ENCODE results near the gene RAET1E.
"Not testable (repeated sequence)": the region's sequence is repeated elsewhere in the genome, so short reads cannot be mapped to it uniquely, and the experiment has no call there.

RAET1E gene

GRCh38 chr6:149890629-149891045 lies 7.3 kb downstream of the RAET1E start:
- no peak for DNase-seq (ENCODE audit: low read depth)

- no peak for DNase-seq (ENCODE audit: low read depth)
Measured at GRCh38 chr6:149889326-149889725, 8.6 kb downstream of the RAET1E start.

DNA sequence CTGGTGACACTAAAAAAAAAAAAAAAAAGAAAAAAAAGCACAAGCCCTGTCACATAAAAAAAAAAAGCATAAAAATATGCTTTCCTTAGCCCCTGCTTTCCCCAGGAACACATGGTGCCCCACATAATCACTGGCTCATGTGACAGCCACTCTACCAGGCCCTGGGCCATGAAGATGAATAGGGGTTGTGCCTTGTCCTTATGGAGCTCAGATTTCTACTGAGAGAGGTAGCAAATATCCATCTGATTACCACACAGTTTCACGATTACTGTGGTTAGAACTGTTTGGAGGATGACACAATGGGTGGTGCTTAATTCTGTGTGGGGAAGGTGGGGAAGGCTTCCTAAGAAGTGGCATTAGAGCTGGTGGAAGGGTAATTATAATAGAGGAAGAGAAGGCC lies 9.3 kb downstream of the RAET1E start:
- peak; percentile 31 for DNase-seq (ENCODE audit: low read depth)

GRCh38 chr6:149888093-149888492 lies 9.8 kb downstream of the RAET1E start:
- DNase-seq (ENCODE audit: low read depth): no peak

DNA sequence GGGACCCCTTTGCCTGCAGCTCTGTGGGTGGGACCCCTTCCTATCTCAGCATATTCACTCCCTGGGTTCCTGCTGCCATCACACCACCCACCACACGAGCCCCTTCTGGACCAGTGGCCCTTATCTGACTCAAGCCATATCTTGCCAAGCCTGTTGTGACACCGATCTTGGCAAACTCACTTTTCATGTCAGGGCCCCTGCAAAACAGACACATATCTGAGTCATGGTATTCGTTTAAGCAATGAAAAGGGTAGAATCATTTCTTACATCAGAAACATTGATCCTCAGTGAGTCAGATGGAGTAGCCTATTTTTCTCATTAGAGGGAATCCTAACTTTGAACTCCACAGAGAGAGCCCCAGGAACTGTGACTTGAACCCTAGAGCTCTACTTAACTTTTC lies 10.6 kb downstream of the RAET1E start:
- peak; percentile 55 for DNase-seq (ENCODE audit: low read depth)

- DNase-seq (ENCODE audit: low read depth): no peak
Measured at GRCh38 chr6:149885888-149886287, 12.0 kb downstream of the RAET1E start.

DNA sequence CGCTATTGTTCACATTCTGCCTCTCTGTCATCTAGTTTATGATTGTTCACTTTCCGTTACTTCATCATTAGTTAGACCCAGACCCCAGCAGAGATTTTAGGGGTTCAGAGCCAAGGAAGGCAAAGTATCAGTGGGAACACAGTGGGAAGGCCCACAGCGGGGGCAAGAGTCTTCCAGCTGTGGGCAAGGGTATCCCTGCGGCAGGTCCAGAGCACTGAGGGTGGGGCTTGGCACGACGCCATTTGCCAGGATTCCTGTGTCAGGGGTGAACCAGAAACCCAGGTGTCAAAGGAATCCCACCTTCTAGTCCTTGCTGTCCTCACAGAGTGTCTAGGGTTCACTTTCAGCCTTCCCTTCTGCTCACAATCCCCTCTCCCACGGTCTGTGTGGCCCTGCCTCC lies 13.3 kb downstream of the RAET1E start:
- no peak for DNase-seq (ENCODE audit: low read depth)

- peak; percentile 49 for DNase-seq (ENCODE audit: low read depth)
Measured at GRCh38 chr6:149884215-149884614, 13.7 kb downstream of the RAET1E start.

DNA sequence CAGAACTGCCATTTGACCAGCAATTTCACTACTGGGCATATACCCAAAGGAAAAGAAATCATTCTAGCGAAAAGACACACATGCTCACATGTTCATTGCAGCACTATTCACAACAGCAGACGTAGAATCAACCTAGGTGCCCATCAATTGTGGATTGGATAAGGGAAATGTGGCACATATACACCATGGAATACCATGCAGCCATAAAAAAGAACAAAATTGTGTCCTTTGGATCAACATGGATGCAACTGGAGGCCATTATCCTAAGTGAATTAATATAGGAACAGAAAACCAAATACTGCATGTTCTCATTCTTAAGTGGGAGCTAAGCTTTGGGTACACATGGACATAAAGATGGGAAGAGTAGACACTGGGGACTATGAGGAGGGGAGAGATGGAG lies 16.1 kb downstream of the RAET1E start:
- DNase-seq (ENCODE audit: low read depth): no peak

GRCh38 chr6:149881066-149881766 lies 16.7 kb downstream of the RAET1E start:
- DNase-seq (ENCODE audit: low read depth): no peak

GRCh38 chr6:149877659-149878058 lies 20.3 kb downstream of the RAET1E start:
- DNase-seq (ENCODE audit: low read depth): no peak

DNA sequence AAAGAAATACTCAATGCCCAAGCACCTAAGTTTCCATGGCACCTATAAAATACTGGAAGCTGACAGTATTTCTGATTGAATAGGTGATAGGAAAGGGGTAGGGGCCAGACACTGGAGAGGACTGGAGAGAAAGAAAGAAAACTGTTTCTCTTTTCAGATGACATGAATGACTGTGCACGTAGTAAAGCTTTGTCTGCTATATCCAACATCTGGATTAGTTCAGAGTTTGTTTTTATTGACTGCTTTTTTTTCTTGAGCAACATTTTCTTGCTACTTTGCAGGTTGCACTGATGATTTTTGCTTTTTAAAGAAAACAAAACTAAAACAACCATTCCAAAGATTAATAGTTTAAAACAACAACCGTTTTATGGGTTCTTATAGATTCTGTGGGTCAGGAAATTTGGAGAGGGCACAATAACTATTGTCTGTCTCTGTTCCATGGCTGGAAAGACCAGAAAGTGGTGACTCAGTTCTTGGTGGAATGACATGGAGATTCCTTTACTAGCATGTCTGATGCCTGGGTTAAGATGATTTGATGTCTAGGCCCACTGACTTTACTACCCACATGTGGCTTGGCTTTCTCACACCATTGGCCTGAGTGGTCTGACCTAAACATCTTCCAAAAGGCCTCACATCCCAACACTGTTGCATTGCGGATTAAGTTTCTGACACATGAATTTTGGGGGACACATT lies 21.5 kb downstream of the RAET1E start:
- no peak for DNase-seq (ENCODE audit: low read depth)

GRCh38 chr6:149872233-149872632 lies 25.7 kb downstream of the RAET1E start:
- no peak for DNase-seq (ENCODE audit: low read depth)

GRCh38 chr6:149871182-149871581 lies 26.7 kb downstream of the RAET1E start:
- DNase-seq (ENCODE audit: low read depth): no peak

- no peak for DNase-seq (ENCODE audit: low read depth)
Measured at GRCh38 chr6:149869275-149869892, 28.5 kb downstream of the RAET1E start.

- no peak for DNase-seq (ENCODE audit: low read depth)
Measured at GRCh38 chr6:149867876-149868640, 29.9 kb downstream of the RAET1E start.

DNA sequence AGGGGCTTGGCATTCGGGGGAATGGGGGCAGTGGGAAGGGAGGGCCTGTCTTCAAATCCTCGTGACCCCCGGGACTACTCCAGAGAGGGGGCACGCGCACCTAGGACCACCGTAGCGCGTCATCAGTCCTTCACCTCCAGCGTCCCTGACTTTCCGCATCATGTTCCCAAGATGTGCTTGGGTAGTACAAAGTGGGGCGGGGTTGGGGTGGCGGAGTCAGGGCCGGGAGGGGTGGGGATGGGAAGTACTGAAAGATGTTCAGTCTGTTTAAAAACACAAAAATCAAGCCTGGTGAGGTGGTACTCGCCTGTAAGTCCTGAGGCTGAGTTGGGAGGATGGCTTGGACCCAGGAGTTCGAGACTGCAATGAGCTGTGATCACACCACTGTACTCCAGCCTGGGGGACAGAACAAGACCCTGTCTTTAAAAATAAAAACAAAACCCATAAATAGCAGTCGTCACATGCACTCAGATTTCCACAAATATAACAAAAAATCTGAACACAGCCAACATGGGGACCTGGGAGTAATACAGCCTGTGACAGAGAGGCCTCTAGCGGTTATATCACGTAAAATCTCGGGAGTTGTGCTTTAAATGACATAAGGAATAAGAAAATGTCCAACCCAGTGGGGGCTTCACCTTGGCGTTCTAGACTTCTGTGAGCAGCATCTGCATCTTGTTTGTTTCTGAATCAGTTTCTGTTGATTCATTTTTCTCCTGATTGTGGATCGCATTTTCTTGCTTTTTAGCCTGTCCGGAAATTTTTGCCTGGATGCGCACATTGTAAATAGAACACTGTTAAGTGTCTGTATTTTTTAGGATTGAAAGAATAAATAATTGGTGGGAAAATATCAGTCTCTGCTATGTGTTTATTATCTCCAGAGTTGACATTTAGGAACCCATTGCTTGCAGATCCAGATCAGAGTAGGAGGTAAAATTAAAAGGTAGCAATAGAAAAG lies 33.1 kb downstream of the RAET1E start:
- DNase-seq (ENCODE audit: low read depth): peak; percentile 78

DNA sequence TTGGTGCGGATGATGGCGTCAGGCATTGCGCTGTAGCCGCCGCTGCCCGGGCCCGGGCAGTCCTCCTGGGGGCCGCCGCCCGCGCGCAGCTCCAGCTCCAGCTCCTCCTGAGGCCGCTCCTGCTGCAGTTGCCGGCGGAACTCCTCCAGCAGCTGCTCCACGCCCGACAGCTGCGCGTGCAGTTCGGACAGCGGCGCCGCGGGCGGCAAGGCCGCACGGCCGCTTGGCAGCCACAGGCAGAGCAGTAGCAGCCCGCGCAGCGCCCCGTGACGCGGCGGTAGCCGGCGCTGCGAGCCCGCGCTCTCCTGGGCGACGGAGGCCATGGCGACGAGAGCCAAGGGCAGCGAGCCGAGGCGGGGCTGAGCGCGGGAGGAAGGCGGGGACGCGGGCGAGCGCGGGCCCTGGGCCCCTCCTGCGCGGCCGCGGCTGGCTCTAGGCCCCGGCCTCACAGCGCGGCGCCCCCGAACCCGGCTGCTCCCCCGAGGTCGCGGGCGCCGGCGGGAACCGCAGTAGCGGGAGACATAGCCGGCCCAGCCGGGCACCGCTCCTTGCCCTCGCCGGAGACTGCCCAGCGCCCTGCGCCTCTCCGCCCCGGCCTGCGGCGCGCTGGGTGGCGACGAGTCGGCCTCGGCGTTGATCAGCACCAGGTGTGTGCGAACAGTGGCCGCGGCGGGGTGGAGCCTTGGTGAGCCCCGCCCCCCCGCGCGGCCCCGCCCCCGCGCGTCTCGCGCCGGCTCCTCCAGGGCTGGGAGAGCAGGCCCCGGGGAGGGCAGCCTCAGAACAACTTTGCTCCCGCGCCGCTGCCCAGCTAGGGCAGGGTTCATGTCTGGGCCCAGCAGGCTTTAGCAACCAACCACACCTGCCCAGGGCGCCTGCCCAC lies 34.0 kb downstream of the RAET1E start, which contains the start of gene LRP11:
Gene LRP11 (minus strand): TSS at position 662 of the 880 bp plus-strand sequence. CDS start 339 bp downstream, at position 323.
- DNase-seq (ENCODE audit: low read depth): peak; percentile 85

GRCh38 chr6:149862922-149863697 lies 34.8 kb downstream of the RAET1E start:
- peak; percentile 91 for DNase-seq (ENCODE audit: low read depth)

- not testable (repeated sequence) for DNase-seq (ENCODE audit: low read depth)
Measured at GRCh38 chr6:149862424-149862738, 35.5 kb downstream of the RAET1E start.
